ENCODE measurements around the gene GLRX2.

- TF ChIP-seq EZH2 (IDR thresholded peaks at IDR 0.05; ENCODE audit: low read length, missing control alignments) (no peak), CTCF (conservative IDR thresholded peaks at IDR 0.05 in 1 of 2, IDR thresholded peaks at IDR 0.05 in 1 of 2; ENCODE audit: low read depth in 1 of 2, low read length in 2 of 2) (no peak)
Measured at GRCh38 chr1:193115629-193116227, 10.5 kb upstream of the GLRX2 start.
